GM21825 (cell line): ENCODE results near the gene CEP55.

Experiments
- ATAC-seq: cut with Tn5 transposase; IDR thresholded peaks from one replicate; pipeline ENCODE4 v1.9.1; 2021; ENCODE audit warnings: mild to moderate bottlenecking, moderate library complexity; ENCODE audit not compliant: unreplicated experiment

CEP55 gene

DNA sequence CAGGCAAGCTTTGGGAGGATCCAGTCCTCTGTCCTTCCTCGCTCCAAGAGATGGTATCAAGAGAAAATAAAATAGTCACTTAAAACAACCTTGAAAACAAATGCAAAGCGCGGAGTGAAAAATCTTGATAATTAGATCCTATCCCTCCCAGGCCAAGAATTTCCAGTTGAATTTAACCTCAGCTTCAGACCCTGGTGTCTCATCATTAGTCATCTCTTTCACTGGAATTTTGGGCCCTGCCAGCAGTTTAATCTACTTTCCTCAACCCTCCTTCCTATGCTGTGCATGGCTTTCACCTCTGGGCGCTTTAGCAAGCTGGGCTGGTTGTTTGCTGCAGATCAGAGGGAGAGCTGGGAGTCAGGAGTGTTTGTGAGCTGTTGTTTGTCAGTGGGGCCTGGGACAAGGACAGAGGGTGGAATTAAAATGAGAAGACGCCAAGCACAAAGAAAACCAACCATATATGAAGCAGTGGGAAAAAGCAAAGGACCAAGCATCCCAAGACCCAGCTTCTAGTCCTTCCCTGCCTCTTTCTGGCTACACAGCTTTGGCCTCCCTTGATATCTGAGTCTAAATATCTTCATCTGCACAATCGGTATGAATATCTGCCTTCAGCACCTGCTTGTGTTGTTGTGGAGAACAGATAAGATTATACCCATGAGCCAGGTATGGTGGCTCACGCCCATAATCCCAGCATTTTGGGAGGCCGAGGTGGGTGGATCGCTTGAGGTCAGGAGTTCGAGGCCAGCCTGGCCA is 27.8 kb upstream of the CEP55 start:
- ATAC-seq, result no peak

DNA sequence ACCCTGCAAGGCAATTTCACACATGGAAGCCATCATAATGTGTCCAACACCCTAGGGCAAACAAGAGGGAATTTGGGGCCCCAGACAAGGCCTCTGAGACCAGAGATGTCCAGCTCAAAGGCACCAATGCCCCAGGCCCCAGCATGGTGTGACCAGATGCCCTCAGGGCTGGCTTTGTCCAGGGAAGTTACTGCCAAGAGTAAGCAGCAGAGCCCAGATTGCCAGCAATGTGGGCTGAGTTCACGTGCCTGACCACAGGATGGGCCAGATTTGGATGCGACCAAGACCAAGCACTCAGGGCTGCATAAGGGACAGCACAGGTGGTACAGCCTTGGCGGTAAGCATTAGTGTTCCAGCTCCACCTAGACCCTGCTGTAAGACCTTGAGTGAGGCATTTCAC is 27.0 kb upstream of the CEP55 start:
- no peak for ATAC-seq

DNA sequence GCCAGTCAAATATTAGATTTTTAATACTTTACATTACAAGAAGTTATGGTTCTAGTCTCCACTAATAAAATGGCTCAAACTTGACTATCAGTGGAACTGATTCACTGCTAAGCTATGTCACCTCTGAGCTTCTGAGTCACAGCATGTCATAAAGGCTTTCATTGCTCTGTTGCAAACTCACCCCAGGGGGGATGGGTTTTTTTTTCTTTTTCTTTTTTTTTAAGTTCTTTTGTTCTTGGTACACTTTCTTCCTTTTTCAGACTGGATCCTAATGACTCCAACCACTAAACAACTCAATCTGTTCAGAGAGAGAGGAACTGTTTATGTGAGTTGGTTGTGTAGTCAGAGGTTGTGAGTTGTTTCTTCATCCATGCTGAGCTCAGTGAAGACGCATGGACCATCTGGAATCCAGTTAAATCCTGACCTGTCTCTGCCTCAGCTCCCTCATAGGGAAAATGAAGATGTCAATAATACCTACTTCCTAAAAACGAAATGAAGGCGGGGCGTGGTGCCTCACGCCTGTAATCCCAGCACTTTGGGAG is 25.2 kb upstream of the CEP55 start:
- ATAC-seq, result no peak

DNA sequence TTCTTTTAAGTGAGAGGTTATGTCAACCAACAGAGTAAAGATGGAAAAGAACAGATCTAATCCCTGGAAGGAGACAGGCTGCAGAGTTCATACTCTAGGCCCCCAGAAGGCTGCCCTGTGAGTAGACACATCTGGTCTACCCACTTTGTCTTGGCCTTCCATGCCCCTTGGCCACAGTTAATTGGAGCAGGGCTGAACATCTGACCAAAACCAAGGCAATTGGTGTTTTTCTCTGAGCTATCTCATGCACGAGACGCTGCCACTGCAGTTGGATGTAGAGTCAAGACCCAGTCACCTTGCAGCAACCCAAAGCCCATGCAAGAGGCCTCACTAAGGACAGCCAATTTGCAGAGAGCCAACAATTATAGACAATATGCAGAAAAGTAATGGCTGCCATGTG is 23.3 kb upstream of the CEP55 start:
- ATAC-seq, result no peak

DNA sequence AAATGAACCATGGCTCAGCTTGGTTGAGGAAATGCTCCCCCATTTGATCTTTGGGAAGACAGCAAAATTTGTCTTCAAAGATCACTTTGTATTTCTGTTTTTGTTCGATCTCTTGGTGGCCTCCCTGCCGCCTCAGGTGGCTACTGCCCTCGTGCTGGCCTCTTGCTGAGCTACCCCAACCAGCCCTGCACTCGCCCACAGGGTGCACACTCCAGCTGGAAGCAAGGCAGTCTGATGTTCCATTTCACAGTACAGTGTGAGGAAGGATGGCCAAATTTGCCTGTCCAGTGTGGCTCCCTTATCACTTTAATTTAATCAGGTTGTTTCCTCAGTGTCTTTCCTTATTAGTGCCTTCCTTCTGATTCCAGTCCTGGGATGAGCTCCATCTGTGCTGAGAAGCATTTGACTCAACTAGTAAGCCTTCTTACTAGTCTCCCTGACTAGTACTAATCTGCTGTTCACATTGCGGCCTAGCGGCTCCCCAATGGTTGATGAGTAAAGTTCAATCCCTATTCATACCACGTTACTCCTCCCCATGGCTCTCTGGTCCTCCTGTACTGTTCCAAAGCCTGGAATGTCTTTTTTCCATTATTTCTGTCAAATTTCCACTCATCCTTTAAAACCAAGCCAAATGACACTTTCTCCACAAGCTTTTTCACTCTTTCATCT is 22.5 kb upstream of the CEP55 start:
- ATAC-seq, result no peak

DNA sequence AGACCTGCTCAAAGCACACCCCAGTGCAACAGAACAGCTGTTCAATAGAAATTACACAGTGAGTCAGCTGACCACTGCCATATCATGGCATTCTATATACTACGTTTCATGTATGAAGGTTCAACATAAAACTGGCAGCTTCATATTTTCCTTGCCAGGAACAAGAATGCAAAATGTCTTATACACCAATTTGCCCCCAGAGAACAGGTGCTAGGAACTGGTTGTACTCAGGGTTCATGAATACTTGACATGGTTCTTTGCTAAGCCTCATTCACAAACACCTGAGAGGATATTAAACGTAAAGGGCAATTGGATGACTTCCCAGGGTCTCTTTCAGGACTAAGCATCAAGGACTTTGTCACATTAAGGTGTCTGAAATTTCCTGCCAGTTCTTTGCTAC is 21.2 kb upstream of the CEP55 start:
- no peak for ATAC-seq

DNA sequence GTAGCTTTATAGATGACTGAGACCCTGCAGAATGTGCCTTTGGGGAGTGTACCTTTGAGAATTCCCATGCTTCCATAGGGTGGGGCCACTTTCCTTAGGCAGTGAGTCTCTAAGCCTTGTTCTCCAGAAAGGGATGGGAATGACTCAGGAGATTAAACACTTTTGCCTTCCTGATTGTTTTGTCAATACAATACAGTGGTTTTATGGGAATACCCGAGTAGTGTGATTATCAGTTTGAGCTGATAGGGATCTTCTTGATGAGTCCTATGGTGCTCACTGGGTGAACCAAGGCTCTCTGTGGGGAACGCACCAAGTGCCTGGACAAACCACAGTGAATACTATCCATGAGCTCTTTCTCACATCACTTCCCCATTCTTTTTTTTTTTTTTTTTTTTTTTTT is 20.5 kb upstream of the CEP55 start:
- no peak for ATAC-seq

DNA sequence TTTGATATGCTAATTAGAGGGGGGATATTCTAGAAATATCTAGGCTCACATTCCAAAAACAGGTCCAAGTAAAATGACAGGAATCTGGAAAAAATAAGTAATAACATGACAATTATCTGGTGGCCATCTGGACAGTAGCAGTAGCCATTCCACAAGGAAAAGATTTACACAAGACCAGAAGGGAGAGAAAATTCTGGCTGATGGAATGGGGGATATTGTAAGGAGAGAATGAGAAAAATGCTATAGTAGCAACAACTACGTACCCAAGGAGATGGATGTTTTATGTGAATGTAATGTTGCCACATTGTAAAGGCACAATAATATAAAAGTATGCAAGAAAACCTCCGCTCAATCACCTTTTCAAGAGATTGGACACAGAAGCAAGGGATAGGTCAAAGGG is 19.7 kb upstream of the CEP55 start:
- no peak for ATAC-seq

DNA sequence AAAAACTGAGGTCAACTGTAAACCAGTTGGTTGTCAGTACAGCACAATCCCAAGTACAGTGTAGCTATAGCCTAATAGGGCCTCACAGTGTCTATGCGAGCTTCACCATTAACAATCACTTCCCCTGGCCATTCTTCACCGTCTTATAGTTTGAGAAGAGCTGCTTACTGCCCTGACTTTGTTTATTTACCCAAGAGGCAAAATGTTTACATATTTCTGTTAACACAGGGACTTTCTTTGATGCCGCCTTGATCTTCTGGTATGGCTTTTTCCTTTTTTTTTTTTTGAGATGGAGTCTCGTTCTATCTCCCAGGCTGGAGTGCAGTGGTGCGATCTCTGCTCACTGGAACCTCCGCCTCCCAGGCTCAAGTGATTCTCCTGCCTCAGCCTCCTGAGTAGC is 17.5 kb upstream of the CEP55 start:
- ATAC-seq, result no peak

DNA sequence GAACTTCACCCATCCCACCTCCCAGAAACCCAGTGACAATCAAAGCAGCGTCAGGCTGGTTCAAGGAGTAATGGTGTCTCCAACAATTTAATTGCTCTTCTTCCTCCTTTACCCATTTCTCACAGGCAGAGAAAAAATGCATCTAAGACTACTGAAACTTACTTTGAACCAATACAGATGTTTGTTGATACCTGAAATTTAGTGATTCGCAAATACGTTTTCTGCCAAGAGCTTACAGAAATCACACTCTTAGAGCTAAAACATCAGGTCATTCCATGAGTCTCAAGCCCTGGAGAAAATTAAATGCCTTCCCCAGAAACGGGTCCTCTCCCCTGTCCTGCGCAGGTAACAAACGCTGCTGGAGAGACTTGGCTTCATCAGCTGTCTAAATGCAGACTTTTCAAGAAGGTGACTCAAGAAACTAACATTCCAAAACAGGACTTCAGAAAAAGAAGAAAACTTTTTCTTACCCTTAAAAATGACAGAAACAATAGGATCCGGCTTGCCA is 14.7 kb upstream of the CEP55 start:
- no peak for ATAC-seq

DNA sequence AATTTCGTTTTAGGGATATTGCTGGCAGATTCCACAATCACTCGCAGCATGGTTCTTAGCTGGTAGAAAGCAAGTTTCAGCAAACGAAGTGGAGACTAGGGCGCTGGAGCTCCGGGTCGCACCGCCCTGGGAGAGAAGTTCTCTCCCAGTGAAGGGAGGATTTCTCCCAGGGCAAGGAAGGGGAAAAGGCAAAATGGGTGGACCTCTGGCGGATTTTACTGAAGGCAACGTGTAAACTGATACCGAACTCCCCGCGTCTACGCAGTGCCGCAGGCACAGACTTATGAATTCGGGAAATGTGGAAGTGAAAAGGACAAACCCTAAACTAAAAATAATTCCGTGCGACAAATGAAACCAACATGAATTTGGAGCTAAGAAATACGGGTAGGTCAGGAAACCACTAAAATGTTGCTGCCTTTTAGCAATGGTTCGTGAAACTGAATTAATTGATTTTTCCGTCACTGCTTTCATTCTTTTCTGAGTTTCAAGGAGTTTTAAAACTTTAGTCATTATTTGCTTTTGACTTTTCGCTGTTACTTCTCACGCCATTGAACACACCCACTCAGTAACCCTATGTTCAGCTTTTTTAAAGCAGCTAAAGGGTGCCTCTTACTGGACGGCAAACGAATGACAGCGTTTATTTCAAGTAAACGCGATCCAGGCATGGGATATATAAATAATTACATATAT is 14.1 kb upstream of the CEP55 start, which contains the start of gene MYOF:
TSS of gene MYOF (minus strand) at position 190 of the 690 bp plus-strand sequence. CDS start at position 50, 140 bp downstream.
- ATAC-seq, result peak; percentile 73

DNA sequence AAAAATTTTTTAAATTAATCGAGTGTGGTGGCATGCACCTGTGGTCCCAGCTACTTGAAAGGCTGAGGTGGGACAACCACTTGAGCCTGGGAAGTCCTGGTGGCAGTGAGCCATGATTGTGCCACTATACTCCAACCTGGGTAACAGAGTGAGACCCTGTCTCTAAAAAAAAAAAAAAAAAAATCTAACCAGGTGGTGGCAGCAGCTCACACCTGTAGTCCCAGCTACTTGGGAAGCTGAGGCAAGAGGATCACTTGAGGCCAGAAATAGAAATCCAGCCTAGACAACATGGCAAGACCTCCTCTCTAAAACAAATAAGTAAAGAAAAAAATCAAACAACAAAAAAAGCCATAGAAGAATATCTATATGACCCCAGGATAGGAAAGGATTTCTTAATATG is 10.7 kb upstream of the CEP55 start:
- no peak for ATAC-seq

DNA sequence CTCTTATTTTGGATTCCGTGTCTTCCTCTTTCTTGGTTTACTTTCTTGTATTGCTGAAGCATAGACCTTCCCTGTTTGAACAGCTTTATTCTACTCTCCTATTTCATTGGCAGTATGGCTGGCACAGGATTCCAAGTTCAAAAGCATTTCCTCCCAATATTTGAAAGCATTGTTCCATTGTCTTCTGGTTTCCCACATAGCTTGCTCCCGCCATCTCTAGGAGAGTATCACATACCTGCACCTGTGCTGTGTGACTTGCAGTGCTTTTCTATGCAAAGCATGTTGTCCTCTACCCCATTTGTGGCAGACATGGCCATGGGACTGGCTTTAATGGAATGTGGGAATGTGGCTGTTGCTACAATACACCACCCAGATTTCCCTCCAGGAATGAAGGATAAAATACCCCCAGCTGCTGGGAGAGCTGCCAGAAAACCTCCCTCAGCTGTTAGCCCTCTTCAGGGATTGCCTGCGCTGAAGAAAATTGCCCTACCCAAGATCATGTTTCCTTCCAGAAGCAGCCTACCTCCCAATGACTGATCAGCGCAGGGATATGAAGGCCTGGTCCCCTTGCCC is 7.4 kb upstream of the CEP55 start:
- no peak for ATAC-seq

DNA sequence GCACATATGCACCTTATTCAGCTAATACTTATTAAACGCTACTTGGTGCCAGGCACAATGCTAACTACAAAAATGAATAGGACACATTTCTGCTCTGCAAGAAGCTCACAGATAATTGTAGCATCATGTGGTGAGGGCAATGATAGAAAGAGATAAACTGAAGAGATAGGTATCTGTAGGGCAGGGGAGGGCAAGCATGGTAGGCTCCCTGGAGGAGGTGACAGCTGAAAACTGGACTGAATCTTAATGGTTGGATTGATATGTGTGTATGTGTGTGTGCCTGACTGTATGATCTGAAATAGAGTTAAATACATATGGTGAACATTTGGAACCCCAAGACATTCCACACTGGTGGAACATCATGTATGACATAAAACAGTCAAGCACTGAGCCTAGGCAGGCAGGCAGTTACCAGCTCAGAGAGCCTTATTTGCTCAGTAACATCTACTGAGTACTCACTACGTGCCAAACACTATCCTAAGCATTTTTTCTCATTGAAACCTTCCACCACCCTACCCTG is 4.8 kb upstream of the CEP55 start:
- no peak for ATAC-seq

DNA sequence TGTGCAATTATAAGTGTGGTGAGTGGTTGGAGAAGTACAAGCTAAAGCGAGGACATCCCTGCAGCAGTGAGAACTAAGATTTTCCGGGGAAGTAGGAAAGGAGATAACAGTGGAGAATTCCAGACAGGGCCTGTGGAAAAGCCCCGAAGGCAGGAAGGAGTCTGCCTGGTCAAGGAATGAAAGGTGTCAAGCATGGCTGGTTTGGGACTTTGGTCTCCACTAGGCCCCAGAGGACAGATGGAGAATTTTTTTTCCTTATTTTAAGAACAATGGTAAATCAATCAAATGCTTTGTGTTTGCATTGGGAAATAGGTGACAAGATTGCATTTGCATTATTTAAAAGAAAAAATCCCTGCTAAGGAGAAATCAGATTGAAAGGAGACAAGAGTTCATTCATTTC is 3.2 kb upstream of the CEP55 start:
- no peak for ATAC-seq

DNA sequence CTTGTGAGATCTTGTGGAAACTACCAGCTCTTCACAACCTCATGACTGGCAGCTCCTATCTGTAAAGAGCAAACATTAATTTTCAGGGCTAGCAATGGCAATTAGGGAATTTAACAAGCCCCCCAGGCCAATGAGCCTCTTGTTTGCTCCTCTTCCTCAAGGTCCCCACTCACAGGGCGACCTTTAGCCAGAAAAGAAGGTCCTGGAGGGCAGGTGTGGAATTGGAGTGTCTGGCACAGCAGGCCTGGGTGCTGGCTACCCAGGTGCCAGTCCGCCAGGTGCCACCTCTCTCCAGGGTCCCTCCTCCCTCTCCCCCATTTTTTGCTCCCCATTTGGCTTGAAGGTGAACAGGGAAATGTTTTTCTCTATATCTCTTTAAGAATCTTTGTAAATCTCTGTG is 1.9 kb upstream of the CEP55 start:
- no peak for ATAC-seq

DNA sequence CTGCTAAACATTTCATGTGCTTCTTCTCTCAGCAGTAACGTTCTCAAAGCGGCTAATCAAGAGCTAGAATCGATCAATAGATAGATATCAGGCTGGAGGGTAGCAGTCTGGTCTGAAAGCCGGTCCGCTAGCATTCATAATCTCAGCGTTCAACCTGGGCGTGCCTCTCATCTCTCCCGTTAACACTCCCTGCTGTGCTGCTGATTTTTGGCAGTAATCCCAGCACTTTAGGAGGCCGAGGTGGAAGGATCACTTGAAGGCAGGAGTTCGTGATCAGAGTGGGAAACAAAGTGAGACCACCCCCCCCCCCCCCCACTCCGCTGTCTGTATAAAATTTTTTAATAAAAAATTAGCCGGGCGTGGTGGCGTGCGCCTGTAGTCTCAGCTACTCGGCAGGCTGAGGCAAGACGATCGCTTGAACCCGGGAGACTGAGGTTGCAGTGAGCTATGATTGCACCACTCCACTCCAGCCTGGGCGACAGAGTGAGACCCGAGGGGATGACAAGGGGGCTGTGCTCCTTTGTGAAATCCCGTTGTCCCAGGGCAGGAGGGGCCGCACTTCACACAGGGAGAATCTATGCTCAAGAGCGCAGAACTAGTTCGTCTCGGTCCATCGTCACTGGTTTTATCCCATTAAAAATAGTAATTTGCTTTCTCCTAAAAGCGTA is 624 bp upstream of the CEP55 start:
- peak; percentile 13 for ATAC-seq

DNA sequence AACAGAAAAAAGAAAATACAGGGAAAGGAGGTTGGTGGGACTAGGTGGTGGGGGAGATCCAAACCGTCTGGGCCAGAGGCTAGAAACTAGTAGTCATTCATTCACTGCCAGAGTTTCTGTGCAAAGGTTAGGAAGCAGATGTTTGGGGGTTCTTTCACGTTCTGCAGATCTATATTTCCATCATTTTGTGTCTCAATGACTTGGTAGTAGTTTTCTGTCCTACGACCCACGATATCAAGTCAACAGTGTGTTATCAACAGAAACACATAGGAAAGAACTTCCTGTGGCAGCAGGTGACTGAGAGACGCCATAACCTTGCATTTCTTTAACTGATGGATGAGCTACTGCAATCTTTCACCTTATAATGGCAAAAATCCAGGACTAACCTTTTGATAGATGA is 1.8 kb downstream of the CEP55 start:
- no peak for ATAC-seq

DNA sequence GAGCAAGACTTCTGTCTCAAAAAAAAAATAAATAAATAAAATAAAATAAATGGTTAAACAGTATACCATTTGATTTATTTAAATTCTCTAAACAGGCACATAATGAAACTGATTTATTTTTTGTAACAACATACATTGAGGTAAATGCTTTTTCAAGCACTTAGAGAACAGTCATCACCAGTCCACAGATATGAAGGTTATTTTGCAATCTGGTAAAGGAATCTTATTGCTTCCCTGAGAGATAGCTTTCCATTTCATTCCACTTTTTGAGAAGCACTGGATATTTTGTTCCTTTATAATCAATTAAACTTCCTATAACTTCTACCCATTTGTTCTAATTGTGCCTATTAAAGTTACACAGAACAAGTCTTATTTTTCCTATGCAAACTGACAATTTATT is 5.2 kb downstream of the CEP55 start:
- no peak for ATAC-seq

DNA sequence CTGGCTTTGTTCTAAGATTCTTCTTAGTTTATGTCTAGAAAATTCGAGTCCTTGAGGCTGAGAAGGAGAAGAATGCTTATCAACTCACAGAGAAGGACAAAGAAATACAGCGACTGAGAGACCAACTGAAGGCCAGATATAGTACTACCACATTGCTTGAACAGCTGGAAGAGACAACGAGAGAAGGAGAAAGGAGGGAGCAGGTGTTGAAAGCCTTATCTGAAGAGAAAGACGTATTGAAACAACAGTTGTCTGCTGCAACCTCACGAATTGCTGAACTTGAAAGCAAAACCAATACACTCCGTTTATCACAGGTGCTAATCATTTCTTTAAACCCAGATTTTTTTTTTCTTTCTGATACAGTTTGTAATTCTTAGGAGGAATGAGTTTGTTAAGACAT is 6.7 kb downstream of the CEP55 start:
- ATAC-seq, result peak; percentile 53
